Body of pancreas (tissue), 4 donors: ENCODE results near the gene UBA1.

Experiments
- POLR2A ChIP-seq, 3 donors: fragments of 450-650 bp; IDR thresholded peaks; one replicate each; pipeline ENCODE4 v1.6.1; 2016; ENCODE audit warnings: antibody characterized with exemption in 3 of 3, mild to moderate bottlenecking in 2 of 3
- TF ChIP-seq, protein P1 (sequence below), 7 experiments: fragments of 450-650 bp in 4 of 7; fragments of 200-600 bp in 3 of 7; sonication (generic) in 3 of 7; IDR thresholded peaks; one replicate each; pipeline ENCODE4 v1.5.1; 2016 to 2019; ENCODE audit warnings: antibody characterized with exemption in 7 of 7

DNA sequence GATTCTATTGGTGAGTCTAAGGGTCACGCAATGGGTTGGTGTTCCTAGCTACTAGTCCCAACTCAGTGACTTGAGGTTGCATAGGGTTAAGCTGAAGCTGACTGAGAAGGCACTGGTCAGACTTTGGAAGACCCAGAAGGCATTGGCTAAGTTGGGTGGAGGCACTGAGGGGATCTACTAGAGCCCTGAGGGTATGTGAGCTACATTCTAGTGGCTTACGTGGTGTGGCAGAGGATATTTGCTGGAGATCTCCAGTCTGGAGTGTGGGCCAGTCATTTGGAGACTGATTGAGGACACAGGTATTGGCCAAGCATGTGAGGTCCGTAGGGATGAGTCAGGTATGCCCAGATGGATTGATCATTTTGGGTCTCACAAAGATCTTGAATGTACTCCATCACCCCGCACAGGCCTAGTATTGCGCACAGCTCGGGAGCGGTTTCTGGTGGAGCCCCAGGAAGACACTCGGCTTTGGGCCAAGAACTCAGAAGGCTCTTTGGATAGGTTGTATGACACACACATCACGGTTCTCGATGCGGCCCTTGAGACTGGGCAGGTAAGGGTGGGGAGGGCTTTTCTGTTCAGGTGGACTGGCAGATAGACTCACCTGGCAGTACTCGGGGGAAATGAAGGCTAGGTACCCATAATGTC lies 46.4 kb downstream of the UBA1 start:
- TF ChIP-seq, protein P1, sequence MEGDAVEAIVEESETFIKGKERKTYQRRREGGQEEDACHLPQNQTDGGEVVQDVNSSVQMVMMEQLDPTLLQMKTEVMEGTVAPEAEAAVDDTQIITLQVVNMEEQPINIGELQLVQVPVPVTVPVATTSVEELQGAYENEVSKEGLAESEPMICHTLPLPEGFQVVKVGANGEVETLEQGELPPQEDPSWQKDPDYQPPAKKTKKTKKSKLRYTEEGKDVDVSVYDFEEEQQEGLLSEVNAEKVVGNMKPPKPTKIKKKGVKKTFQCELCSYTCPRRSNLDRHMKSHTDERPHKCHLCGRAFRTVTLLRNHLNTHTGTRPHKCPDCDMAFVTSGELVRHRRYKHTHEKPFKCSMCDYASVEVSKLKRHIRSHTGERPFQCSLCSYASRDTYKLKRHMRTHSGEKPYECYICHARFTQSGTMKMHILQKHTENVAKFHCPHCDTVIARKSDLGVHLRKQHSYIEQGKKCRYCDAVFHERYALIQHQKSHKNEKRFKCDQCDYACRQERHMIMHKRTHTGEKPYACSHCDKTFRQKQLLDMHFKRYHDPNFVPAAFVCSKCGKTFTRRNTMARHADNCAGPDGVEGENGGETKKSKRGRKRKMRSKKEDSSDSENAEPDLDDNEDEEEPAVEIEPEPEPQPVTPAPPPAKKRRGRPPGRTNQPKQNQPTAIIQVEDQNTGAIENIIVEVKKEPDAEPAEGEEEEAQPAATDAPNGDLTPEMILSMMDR (IDR thresholded peaks at IDR 0.05) = no peak
- TF ChIP-seq POLR2A (IDR thresholded peaks at IDR 0.05) = no peak
